GM19452 (cell line): ENCODE results near the gene ARF1.

Source experiments
- ATAC-seq: cut with Tn5 transposase; IDR thresholded peaks from one replicate; pipeline ENCODE4 v1.9.1; 2021; ENCODE audit not compliant: unreplicated experiment

Gene ARF1

GRCh38 chr1:228084325-228084724 lies 1.8 kb downstream of the ARF1 start:
- no peak for ATAC-seq

GRCh38 chr1:228084797-228085196 lies 2.3 kb downstream of the ARF1 start:
- no peak for ATAC-seq

- ATAC-seq, result no peak
Measured at GRCh38 chr1:228085287-228085951, 2.9 kb downstream of the ARF1 start.

GRCh38 chr1:228087771-228088251 lies 5.3 kb downstream of the ARF1 start:
- ATAC-seq, result no peak

- ATAC-seq, result no peak
Measured at GRCh38 chr1:228088586-228089498, 6.3 kb downstream of the ARF1 start.

GRCh38 chr1:228089519-228090380 lies 7.2 kb downstream of the ARF1 start:
- ATAC-seq, result no peak

- ATAC-seq, result no peak
Measured at GRCh38 chr1:228090613-228091081, 8.1 kb downstream of the ARF1 start.

- no peak for ATAC-seq
Measured at GRCh38 chr1:228091084-228091483, 8.6 kb downstream of the ARF1 start.

- ATAC-seq, result no peak
Measured at GRCh38 chr1:228092342-228093049, 10.0 kb downstream of the ARF1 start.

GRCh38 chr1:228093050-228093906 lies 10.8 kb downstream of the ARF1 start:
- ATAC-seq, result no peak

GRCh38 chr1:228094432-228095016 lies 12.0 kb downstream of the ARF1 start:
- no peak for ATAC-seq

GRCh38 chr1:228095161-228095560 lies 12.7 kb downstream of the ARF1 start:
- ATAC-seq, result no peak

GRCh38 chr1:228095938-228096337 lies 13.4 kb downstream of the ARF1 start:
- no peak for ATAC-seq

GRCh38 chr1:228096416-228097332 lies 14.2 kb downstream of the ARF1 start:
- ATAC-seq, result no peak

- ATAC-seq, result no peak
Measured at GRCh38 chr1:228097333-228098081, 15.0 kb downstream of the ARF1 start.

GRCh38 chr1:228098323-228098931 lies 15.9 kb downstream of the ARF1 start:
- no peak for ATAC-seq

- no peak for ATAC-seq
Measured at GRCh38 chr1:228099331-228099732, 16.8 kb downstream of the ARF1 start.
